Calu3 (cell line): Measurements from ENCODE around the gene EPDR1. TPM values are rescaled to one million over a fixed set of nuclear protein-coding genes. Genes with fewer than 3 reads are reported as not detected.

Experiments
- BruUV-seq: library from RNA; stranded (reverse); fragments of 400-500 nt; replicated peaks from 2 replicates; lab custom pipeline; 2021; lab: Mats Ljungman, UMichigan
- CTCF ChIA-PET: fragments of 300-600 bp; sonication (Branson Sonifier 250); formaldehyde crosslinking; loops from one replicate; lab custom pipeline; 2022; ENCODE audit warnings: antibody characterized with exemption; lab: Charles Lee
- DNase-seq: peaks from one replicate; pipeline ENCODE4 v3.0.0; 2022
- H3K27ac Mint-ChIP-seq: one replicate; pipeline ENCODE4 v1.8.0; 2022; ENCODE audit warnings: mixed read lengths; ENCODE audit not compliant: unreplicated experiment
- H3K27me3 Mint-ChIP-seq: one replicate; pipeline ENCODE4 v1.8.0; 2022; ENCODE audit warnings: mixed read lengths; ENCODE audit not compliant: unreplicated experiment
- H3K36me3 Mint-ChIP-seq: one replicate; pipeline ENCODE4 v1.8.0; 2022; ENCODE audit warnings: mild to moderate bottlenecking, moderate library complexity, mixed read lengths; ENCODE audit not compliant: insufficient read depth, unreplicated experiment
- H3K4me1 Mint-ChIP-seq: one replicate; pipeline ENCODE4 v1.8.0; 2022; ENCODE audit warnings: mild to moderate bottlenecking, low read depth, mixed read lengths; ENCODE audit not compliant: unreplicated experiment
- H3K4me3 Mint-ChIP-seq: one replicate; pipeline ENCODE4 v1.8.0; 2022; ENCODE audit warnings: mild to moderate bottlenecking, low read depth, moderate library complexity, mixed read lengths; ENCODE audit not compliant: unreplicated experiment
- H3K9me3 Mint-ChIP-seq: one replicate; pipeline ENCODE4 v1.8.0; 2022; ENCODE audit warnings: low read depth, mixed read lengths; ENCODE audit not compliant: unreplicated experiment
- intact Hi-C: fragments of 100-400 bp; cut with micrococcal nuclease; formaldehyde crosslinking; loops from one replicate; pipeline ENCODE4 v1.10.0; 2022; ENCODE audit not compliant: unreplicated experiment
- total RNA-seq: library from RNA; stranded (reverse); gene quantifications from 2 replicates; pipeline ENCODE4 v1.2.3, GENCODE V29; 2022
- TF ChIP-seq, protein P1 (sequence below): fragments of 200-600 bp; IDR thresholded peaks from one replicate; pipeline ENCODE4 v1.8.0; 2022; ENCODE audit warnings: antibody characterized with exemption; ENCODE audit not compliant: unreplicated experiment

The EPDR1 gene
- total RNA-seq, 1 experiment from 2014 or later = 60.5 TPM

DNA sequence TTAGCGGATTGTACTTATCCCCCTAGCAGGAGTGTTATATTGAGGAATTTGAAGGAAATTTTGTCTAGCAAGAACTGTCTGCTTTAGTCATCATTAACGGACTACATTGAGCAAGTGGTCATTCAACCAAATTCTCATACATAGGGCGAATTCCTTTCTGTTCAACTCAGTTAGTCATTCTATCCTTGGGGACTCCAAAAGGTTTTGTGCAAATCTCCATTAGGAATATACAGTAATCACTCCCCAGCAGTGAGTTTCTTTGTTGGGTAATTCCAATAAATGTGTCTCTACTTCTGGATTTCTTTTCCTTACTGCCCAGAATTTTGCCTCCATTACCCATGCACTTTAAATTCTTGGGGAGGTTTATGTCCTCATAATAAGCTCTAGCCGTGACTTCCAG, 51.1 kb downstream of the EPDR1 start:
- DNase-seq = no peak
- no TSS peak for BruUV-seq
- TF ChIP-seq, protein P1, sequence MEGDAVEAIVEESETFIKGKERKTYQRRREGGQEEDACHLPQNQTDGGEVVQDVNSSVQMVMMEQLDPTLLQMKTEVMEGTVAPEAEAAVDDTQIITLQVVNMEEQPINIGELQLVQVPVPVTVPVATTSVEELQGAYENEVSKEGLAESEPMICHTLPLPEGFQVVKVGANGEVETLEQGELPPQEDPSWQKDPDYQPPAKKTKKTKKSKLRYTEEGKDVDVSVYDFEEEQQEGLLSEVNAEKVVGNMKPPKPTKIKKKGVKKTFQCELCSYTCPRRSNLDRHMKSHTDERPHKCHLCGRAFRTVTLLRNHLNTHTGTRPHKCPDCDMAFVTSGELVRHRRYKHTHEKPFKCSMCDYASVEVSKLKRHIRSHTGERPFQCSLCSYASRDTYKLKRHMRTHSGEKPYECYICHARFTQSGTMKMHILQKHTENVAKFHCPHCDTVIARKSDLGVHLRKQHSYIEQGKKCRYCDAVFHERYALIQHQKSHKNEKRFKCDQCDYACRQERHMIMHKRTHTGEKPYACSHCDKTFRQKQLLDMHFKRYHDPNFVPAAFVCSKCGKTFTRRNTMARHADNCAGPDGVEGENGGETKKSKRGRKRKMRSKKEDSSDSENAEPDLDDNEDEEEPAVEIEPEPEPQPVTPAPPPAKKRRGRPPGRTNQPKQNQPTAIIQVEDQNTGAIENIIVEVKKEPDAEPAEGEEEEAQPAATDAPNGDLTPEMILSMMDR = no peak
- intact Hi-C loops = no loop called here
- Mint-ChIP-seq H3K27ac (no peak overlapping the region), H3K4me3 (no peak overlapping the region), H3K36me3 (no peaks in the 10 kb centered on the region), H3K27me3 (no peaks in the 10 kb centered on the region), H3K9me3 (no peaks in the 10 kb centered on the region), H3K4me1 (peaks cover 1% of the 10 kb centered on the region)
- CTCF ChIA-PET = interaction anchor here (0.5 kb wide), 1 partner anchor 23 kb away, joined by 4 read pairs; no protein-coding TSS in a partner anchor

DNA sequence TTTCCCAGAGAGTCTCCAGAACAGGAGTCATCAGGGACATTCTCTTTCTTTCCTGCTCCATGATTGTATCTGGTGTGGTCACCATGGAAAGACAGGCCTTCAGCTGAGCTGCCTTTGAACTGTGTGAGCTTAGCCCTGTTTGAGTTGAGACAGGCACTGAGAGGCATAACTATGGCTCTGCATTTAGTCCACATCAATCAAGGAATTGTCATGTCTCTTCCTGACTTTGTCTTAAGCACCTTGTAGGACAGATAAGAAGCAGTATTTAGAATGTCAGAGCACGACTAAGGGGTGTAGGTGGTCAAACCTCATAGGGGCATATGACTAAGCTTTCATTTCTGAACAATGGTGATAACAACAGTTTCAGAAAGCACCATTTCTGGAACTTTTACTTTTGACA, 53.5 kb downstream of the EPDR1 start:
- Mint-ChIP-seq H3K9me3 (no peaks in the 10 kb centered on the region), H3K27ac (no peak overlapping the region), H3K4me3 (no peak overlapping the region), H3K4me1 (peaks cover 18% of the 10 kb centered on the region), H3K36me3 (no peaks in the 10 kb centered on the region), H3K27me3 (no peaks in the 10 kb centered on the region)
- BruUV-seq = no TSS peak
- DNase-seq = no peak
- intact Hi-C loops = no loop called here
- TF ChIP-seq, protein P1 = no peak
- CTCF ChIA-PET = no interaction called here

DNA sequence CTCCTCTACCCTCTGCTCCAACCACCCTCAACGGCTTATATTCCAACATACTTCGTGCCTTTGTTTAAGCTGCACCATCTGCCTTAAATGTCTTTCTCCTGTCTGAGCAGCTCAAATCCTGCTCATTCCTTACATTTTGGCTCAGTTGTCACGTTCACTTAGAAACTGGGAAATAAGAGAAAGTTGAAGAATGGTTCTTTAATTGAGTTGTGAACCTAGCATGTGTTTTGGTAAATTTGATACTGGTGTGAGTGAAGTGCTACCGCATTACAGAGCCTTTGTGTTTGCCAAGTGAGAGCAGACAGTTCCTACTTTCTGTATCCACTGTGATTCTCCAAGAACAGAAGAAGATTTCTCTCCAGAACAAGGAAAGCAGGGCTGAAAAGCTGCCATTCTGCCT, 54.3 kb downstream of the EPDR1 start:
- Mint-ChIP-seq H3K4me1 (peaks cover 19% of the 10 kb centered on the region), H3K4me3 (no peak overlapping the region), H3K36me3 (no peaks in the 10 kb centered on the region), H3K27me3 (no peaks in the 10 kb centered on the region), H3K9me3 (no peaks in the 10 kb centered on the region), H3K27ac (no peak overlapping the region)
- no TSS peak for BruUV-seq
- TF ChIP-seq, protein P1 = no peak
- DNase-seq = no peak
- intact Hi-C loops = loop anchor here (5.0 kb wide), 1 partner anchor 53 kb away; no protein-coding TSS in a partner anchor
- CTCF ChIA-PET = no interaction called here

DNA sequence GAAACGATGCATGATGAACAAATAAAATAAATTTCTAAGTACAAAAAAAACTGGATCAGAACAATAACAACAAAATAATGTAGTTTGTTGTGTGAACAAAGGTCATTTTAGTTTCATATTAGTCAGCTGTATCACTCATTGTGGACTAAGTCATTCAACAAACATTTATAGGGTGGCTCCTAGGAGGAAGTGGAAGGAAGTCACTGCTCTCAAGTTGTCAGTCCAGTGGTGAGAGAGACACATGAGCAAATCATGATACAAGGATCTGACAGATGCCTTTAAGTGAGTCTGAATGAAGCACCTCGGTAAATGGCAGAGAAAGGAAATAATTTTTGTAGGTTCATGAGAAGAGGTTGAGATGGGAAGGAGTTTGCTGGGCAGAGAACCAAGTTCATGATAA, 56.8 kb downstream of the EPDR1 start:
- CTCF ChIA-PET = interaction anchor here (0.5 to 1.0 kb wide), 2 partner anchors 57 to 1904 kb away, joined by 3 to 4 read pairs; partner anchors contain the start of gene EPDR1
- H3K4me3 Mint-ChIP-seq = peak overlapping the region; percentile 1
- BruUV-seq = no TSS peak
- peak; percentile 25 for DNase-seq
- H3K27ac Mint-ChIP-seq = peak overlapping the region; percentile 54
- intact Hi-C loops = loop anchor here (5.0 kb wide), 1 partner anchor 50 kb away; no protein-coding TSS in a partner anchor
- TF ChIP-seq, protein P1 = no peak
- no peaks in the 10 kb centered on the region for H3K9me3 Mint-ChIP-seq
- H3K27me3 Mint-ChIP-seq = no peaks in the 10 kb centered on the region
- H3K36me3 Mint-ChIP-seq = no peaks in the 10 kb centered on the region
- H3K4me1 Mint-ChIP-seq = peaks cover 26% of the 10 kb centered on the region
